Loucy (cell line): ENCODE results near the gene NR2C2.

ENCODE experiments used
- H2AFZ ChIP-seq: fragments of 200-600 bp; sonication (generic); 2 replicates; pipeline ENCODE4 v1.6.0; 2016; ENCODE audit warnings: antibody characterized with exemption, mild to moderate bottlenecking, low read length, moderate library complexity
- H3F3A ChIP-seq: fragments of 200-600 bp; 2 replicates; pipeline ENCODE4 v1.6.0; 2016; ENCODE audit warnings: antibody characterized with exemption, low read depth, mild to moderate bottlenecking
- H3K27me3 ChIP-seq: fragments of 200-600 bp; sonication (generic); 2 replicates; pipeline ENCODE4 v1.6.1; 2014; ENCODE audit warnings: low read length, mild to moderate bottlenecking; ENCODE audit not compliant: insufficient read depth, poor library complexity, severe bottlenecking
- H3K36me3 ChIP-seq: fragments of 200-600 bp; sonication (generic); 2 replicates; pipeline ENCODE4 v1.6.1; 2016; ENCODE audit warnings: low read length; ENCODE audit not compliant: insufficient read depth
- H3K4me1 ChIP-seq: fragments of 200-600 bp; sonication (generic); 2 replicates; pipeline ENCODE4 v1.5.1; 2014; ENCODE audit warnings: low read length, mild to moderate bottlenecking; ENCODE audit not compliant: insufficient read depth, poor library complexity, severe bottlenecking
- H3K4me2 ChIP-seq: fragments of 200-600 bp; sonication (generic); 2 replicates; pipeline ENCODE4 v1.6.0; 2014; ENCODE audit warnings: antibody characterized with exemption, low read length, low read depth, mild to moderate bottlenecking; ENCODE audit not compliant: poor library complexity, severe bottlenecking
- H3K4me3 ChIP-seq: fragments of 200-600 bp; sonication (generic); 2 replicates; pipeline ENCODE4 v1.5.1; 2014; ENCODE audit warnings: low read length, mild to moderate bottlenecking, mixed read lengths; ENCODE audit not compliant: poor library complexity, severe bottlenecking
- H3K79me2 ChIP-seq: fragments of 200-600 bp; sonication (generic); 2 replicates; pipeline ENCODE4 v1.6.1; 2014; ENCODE audit warnings: low read length; ENCODE audit not compliant: insufficient read depth
- H3K9ac ChIP-seq: fragments of 200-600 bp; sonication (generic); 2 replicates; pipeline ENCODE4 v1.6.0; 2014; ENCODE audit warnings: mild to moderate bottlenecking, low read depth, low read length, moderate library complexity; ENCODE audit not compliant: poor library complexity, severe bottlenecking
- H3K9me2 ChIP-seq: fragments of 200-600 bp; sonication (generic); replicated peaks from 2 replicates; pipeline ENCODE4 v1.6.1; 2016; ENCODE audit warnings: low read depth, low read length, mixed read lengths
- H3K9me3 ChIP-seq: fragments of 200-600 bp; sonication (generic); 2 replicates; pipeline ENCODE4 v1.6.1; 2014; ENCODE audit warnings: mild to moderate bottlenecking, antibody characterized with exemption, low read length, low read depth; ENCODE audit not compliant: insufficient read depth
- H4K20me1 ChIP-seq: fragments of 200-600 bp; sonication (generic); 2 replicates; pipeline ENCODE4 v1.6.0; 2014; ENCODE audit warnings: antibody characterized with exemption, low read length, mild to moderate bottlenecking; ENCODE audit not compliant: insufficient read depth, poor library complexity, severe bottlenecking
- EZH2phosphoT487 ChIP-seq: fragments of 200-600 bp; IDR thresholded peaks from 2 replicates; pipeline ENCODE4 v1.6.1; 2018; ENCODE audit warnings: antibody characterized with exemption, mild to moderate bottlenecking, moderate library complexity, borderline replicate concordance
- TF ChIP-seq, protein P1 (sequence below): fragments of 200-600 bp; sonication (generic); conservative IDR thresholded peaks from 2 replicates; pipeline ENCODE4 v1.5.1; 2014; ENCODE audit warnings: mild to moderate bottlenecking, antibody characterized with exemption, low read length

The NR2C2 gene

DNA sequence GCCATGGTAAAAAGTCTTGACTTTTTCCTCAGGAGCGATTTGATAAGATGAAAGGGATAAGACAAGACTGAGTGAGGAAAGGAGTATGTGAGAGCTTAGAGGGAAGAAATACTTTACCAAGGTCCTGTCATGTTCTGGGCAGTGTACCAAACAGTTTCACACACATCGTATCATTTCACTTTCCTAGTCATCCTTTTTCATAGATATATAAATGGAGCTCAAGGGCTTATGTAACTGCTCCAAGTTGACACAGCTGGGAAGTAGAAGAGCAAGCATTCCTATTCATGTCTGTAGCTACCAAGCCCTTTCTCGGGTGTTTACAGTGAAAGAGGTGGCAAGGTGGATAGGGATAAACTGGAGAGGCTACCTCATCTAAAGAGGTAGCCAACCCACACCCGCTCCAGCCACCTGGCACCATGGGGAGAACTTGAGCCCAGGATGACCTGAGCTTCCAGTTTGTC is 60.3 kb downstream of the NR2C2 start:
- Histone ChIP-seq H3K4me3 (no peak overlapping the region), H3K9me3 (no peaks in the 10 kb centered on the region), H2AFZ (no peak overlapping the region), H3K4me2 (no peak overlapping the region), H3K4me1 (no peaks in the 10 kb centered on the region), H3K9ac (no peak overlapping the region), H4K20me1 (peaks cover 9% of the 10 kb centered on the region), H3F3A (no peaks in the 10 kb centered on the region), H3K36me3 (peaks cover 84% of the 10 kb centered on the region; the same call in 1 of the 2 replicates), H3K27me3 (no peaks in the 10 kb centered on the region), H3K79me2 (peaks cover 27% of the 10 kb centered on the region), H3K9me2 (no peaks in the 10 kb centered on the region)
- TF ChIP-seq EZH2phosphoT487: no peak

DNA sequence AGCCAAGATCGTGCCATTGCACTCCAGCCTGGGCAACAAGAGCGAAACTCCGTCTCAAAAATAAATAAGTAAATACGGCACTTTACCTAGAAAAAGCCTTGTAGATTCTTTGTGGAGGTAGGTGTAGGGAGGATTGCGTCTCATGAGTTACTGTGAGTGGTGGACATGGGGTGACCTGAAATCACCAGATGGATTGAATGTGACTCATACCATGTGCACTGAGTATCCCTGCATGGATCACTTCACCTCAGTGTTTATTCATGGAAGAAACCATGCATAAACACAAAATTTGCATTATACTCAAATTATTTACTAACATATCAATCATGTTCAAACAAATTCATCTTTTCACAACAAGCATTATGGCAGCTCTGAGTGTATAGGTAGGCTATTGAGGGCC is 61.8 kb downstream of the NR2C2 start:
- H3K9ac ChIP-seq: no peak overlapping the region
- no peak overlapping the region for H2AFZ ChIP-seq
- H3K9me3 ChIP-seq: no peaks in the 10 kb centered on the region
- no peaks in the 10 kb centered on the region for H3K27me3 ChIP-seq
- no peak overlapping the region for H3K4me3 ChIP-seq
- peaks cover 3% of the 10 kb centered on the region for H4K20me1 ChIP-seq
- TF ChIP-seq EZH2phosphoT487: no peak
- TF ChIP-seq, protein P1, sequence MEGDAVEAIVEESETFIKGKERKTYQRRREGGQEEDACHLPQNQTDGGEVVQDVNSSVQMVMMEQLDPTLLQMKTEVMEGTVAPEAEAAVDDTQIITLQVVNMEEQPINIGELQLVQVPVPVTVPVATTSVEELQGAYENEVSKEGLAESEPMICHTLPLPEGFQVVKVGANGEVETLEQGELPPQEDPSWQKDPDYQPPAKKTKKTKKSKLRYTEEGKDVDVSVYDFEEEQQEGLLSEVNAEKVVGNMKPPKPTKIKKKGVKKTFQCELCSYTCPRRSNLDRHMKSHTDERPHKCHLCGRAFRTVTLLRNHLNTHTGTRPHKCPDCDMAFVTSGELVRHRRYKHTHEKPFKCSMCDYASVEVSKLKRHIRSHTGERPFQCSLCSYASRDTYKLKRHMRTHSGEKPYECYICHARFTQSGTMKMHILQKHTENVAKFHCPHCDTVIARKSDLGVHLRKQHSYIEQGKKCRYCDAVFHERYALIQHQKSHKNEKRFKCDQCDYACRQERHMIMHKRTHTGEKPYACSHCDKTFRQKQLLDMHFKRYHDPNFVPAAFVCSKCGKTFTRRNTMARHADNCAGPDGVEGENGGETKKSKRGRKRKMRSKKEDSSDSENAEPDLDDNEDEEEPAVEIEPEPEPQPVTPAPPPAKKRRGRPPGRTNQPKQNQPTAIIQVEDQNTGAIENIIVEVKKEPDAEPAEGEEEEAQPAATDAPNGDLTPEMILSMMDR: no peak
- no peaks in the 10 kb centered on the region for H3K9me2 ChIP-seq
- H3K36me3 ChIP-seq: peaks cover 93% of the 10 kb centered on the region; the same call in 1 of the 2 replicates
- H3K79me2 ChIP-seq: peaks cover 12% of the 10 kb centered on the region
- H3K4me1 ChIP-seq: no peaks in the 10 kb centered on the region
- H3K4me2 ChIP-seq: no peak overlapping the region
- no peaks in the 10 kb centered on the region for H3F3A ChIP-seq

GRCh38 chr3:15010664-15011063 is 63.3 kb downstream of the NR2C2 start:
- no peaks in the 10 kb centered on the region for H3K9me3 ChIP-seq
- H3K9ac ChIP-seq: no peak overlapping the region
- H3K79me2 ChIP-seq: peaks cover 7% of the 10 kb centered on the region; the same call in 1 of the 2 replicates
- peaks cover 93% of the 10 kb centered on the region for H3K36me3 ChIP-seq
- H2AFZ ChIP-seq: no peak overlapping the region
- no peaks in the 10 kb centered on the region for H3K4me1 ChIP-seq
- H3K4me3 ChIP-seq: no peak overlapping the region
- H3K4me2 ChIP-seq: no peak overlapping the region
- H3F3A ChIP-seq: no peaks in the 10 kb centered on the region
- H3K27me3 ChIP-seq: no peaks in the 10 kb centered on the region
- TF ChIP-seq, protein P1: no peak
- no peak for TF ChIP-seq EZH2phosphoT487
- no peaks in the 10 kb centered on the region for H4K20me1 ChIP-seq
- no peaks in the 10 kb centered on the region for H3K9me2 ChIP-seq

GRCh38 chr3:15011174-15011573 is 63.8 kb downstream of the NR2C2 start:
- H4K20me1 ChIP-seq: no peaks in the 10 kb centered on the region
- H3K27me3 ChIP-seq: no peaks in the 10 kb centered on the region
- no peak overlapping the region for H3K4me3 ChIP-seq
- no peaks in the 10 kb centered on the region for H3K4me1 ChIP-seq
- no peaks in the 10 kb centered on the region for H3K9me2 ChIP-seq
- H3F3A ChIP-seq: no peaks in the 10 kb centered on the region
- no peak for TF ChIP-seq EZH2phosphoT487
- TF ChIP-seq, protein P1: no peak
- peaks cover 93% of the 10 kb centered on the region for H3K36me3 ChIP-seq
- no peak overlapping the region for H2AFZ ChIP-seq
- no peak overlapping the region for H3K9ac ChIP-seq
- no peak overlapping the region for H3K4me2 ChIP-seq
- no peaks in the 10 kb centered on the region for H3K9me3 ChIP-seq
- peaks cover 7% of the 10 kb centered on the region; the same call in 1 of the 2 replicates for H3K79me2 ChIP-seq
